Fibroblast of the conjunctiva (primary cell): Measurements from ENCODE around the gene OXSR1.
"Not testable (repeated sequence)": the region's sequence is repeated elsewhere in the genome, so short reads cannot be mapped to it uniquely, and the experiment has no call there.

Source experiments
- DNase-seq: peaks from one replicate; pipeline ENCODE4 v3.0.0-alpha.2; 2010; ENCODE audit warnings: low read depth

Gene OXSR1

DNA sequence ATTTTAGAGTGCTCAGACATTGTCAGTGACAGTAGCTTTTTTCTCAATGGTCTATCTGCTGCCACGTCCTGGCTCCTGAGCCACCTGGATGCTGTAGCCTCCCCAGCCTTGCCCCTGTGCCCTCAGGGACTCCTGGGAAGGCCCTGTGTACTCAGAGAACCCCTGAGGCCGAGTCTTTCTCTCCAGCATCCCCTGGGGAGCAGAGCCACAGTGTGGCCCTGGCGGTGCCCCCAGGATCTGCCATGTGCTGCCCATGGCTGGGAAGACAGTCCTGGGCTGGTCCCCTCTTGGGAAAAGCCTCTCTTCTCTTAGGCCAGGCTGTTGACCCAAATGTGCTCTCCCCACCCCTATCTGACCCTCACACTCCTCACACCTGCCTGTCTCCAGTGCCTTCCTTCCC lies 21.8 kb upstream of the OXSR1 start:
- DNase-seq = no peak

DNA sequence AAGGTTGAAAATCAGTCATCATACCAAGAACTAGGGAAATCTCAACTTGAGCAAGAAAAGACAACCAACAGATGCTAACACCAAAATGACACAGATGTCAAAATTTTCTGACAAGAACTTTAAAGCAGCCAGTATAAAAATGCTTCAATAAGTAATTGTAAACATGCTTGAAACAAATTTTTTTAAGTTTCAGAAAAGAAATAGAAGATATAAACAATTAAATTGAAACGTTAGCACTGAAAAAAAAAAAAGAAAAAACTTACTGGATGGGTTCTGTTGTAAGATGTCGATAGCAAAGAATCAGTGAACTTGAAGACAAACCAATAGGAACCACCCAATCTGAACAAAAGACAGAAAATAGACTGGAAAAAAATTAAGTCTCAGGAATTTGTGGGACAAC lies 18.8 kb upstream of the OXSR1 start:
- DNase-seq = no peak

DNA sequence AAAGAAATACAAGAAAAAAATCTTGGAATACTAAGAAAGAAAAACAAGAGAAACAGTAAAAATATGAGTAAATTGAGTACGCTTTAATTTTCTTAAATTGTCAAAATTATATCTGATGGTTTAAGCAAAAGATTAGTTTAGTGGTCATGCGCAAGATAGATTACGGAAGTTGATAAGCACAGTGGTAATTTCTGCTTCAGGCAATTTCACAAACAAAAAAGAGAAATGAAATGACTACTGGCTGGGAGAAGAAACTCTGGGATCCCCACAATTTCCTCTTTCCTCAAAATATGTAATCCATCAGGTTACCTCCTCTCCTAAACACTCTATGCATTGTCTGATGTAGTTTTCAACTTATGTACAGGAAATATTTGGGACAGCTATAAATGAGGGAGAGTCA lies 17.9 kb upstream of the OXSR1 start:
- DNase-seq = no peak

DNA sequence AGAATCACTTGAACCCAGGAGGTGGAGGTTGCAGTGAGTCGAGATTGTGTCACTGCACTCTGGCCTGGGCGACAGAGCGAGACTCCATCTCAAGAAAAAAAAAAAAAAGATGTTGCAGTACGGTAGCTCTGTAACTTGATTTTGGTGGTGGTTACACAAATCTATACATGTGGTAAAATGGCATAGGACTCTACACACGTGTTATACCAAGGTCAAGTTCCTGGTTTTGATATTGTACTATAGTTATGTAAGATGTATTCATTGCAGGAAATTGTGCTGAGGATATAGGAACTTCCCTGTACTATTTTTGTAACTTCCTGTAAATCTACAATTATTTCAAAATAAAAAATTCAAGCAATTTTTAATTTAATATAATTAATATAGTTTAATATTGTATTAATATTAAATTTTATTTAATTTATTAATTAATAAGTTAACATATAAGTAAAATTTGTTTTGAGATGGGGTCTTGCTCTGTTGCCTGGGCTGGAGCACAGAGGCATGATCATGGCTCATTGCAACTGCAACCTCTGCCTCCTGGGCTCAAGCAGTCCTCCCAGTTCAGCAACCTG lies 16.9 kb upstream of the OXSR1 start:
- no peak for DNase-seq

DNA sequence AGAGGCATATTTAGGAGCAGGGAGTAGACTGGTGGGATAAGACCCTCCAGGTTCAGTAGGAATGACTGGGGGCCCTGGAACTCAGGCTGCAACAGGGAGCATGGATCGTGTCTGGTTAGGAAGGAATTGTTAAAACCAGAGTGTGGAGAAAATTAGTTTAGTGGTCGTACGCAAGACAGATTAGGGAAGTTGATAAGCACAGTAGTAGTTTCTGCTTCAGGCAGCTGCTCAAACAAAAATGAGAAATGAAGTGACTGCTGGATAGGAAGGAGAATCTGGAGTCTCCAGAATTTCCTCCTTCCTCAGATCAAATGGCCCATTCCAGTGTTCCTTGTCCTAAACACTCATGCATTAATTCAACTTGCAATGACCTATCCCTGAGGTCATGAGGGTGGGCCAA lies 15.6 kb upstream of the OXSR1 start:
- no peak for DNase-seq

DNA sequence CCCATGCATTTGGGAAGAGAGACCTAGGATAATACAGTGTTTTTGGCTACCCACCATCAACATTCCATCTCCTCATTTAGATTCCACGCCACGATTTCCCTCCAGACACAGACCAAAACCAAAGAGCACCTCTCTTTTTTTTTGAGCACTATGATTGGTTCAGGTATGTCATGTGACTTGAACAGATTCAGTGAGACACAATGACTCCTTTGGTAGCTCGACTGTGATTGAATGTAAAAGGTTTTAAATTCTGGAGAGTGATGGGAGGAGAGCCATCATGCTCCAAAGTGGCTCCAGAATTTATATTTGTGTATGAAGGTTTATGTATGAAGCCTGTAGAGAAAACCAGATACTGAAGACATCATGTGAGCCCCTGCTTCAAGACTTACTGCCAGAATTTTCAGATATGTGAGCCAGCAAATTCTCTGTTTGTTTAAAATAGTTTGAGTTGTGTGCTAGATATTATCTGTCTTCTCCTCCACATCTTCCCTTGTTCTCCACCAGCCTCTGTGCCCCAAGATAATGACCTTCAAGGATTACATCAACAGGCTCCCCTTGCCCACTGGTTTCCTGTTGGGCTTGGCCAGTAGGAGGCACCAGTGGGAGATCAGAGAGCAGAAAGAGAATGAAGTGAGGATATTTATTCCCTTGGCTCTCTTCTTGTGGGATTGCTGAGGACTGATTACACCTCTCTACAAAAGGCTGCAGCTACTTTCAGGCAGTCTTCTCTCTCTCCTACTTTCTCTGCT lies 14.4 kb upstream of the OXSR1 start:
- DNase-seq = no peak

DNA sequence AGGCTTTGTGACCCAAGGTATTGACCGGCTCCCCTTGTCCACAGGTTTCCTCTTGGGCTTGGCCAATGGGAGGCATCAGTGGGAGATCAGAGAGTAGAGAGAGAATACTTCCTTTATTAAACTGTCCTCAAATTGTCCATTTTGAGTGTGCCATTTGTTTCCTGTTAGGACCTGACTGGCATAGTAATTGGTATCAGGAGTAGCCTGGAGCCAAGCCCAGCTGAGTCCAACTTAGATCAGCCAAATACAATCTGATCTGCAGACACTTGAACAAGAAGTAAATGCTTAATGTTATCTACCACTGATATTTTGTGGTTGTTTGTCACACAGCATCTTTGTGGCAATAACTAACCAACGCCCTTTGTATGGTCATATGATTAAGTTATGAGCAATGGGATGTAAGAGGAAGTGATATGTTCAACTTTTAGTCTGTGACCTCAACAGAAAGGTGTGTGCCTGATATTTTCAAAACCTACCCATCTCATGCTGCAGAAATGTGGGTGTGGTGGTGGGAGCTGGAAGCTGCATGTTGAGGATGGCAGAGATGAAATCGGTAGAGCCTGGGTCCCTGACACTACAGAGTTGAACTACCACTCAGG lies 13.6 kb upstream of the OXSR1 start:
- no peak for DNase-seq

DNA sequence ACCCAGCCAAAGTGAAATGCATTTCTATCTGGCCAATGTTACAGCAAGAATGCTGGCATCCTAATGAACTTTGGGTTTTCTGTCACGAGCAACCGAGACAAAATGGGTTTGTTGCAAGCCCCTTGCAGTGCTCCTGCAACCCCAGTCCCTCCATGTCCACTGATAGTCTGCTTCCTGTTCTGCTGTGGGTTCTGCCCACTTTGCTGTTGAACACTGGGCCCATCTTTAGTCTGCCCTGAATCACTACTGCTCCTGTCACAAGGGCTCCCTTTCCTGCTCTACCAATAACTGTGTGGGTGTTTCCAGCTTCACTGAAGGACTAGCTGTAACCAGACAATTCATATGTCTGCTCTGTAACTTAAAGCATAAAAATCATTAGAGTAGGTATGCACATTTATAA lies 12.7 kb upstream of the OXSR1 start:
- DNase-seq = no peak

DNA sequence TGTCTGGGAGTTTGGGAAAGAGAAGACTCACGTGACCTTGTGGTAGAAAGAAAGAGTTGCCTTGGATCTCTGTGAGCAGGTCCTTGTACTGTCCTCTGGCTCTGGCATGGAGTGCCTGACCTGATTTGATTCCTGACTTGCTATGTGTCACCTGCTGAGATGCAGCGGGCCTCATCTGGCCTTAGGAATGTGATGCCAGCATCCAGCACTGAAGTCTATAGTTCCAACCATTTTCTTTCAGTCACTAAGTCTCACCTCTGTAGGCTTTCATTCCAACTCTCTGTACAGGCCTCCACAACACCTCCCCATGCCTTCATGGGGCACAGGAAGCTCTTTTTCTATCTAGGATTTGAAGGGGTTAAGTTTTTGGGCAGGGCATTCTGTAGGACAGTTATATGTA lies 12.1 kb upstream of the OXSR1 start:
- DNase-seq = no peak

DNA sequence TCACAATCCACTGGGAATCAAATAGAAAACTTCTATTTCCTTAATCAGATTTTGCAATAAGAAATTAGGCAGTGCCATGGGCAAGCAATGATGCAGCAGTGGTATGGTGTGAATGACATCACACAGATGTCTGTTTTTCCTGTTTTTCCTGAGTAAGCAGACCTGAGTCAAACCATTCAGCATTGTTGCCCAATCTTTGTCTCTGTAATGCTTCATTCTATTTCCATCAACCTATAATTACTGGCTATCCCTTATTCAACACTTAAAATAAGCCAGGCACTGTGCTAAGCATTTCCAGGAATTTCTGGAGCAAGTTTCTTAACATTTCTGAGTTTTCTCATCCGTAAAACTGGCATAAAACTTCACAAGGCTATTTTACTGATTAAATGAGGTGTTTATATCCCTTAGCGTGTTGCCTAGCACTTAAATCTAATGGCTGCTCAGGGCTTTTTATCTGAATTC lies 11.3 kb upstream of the OXSR1 start:
- DNase-seq = no peak

DNA sequence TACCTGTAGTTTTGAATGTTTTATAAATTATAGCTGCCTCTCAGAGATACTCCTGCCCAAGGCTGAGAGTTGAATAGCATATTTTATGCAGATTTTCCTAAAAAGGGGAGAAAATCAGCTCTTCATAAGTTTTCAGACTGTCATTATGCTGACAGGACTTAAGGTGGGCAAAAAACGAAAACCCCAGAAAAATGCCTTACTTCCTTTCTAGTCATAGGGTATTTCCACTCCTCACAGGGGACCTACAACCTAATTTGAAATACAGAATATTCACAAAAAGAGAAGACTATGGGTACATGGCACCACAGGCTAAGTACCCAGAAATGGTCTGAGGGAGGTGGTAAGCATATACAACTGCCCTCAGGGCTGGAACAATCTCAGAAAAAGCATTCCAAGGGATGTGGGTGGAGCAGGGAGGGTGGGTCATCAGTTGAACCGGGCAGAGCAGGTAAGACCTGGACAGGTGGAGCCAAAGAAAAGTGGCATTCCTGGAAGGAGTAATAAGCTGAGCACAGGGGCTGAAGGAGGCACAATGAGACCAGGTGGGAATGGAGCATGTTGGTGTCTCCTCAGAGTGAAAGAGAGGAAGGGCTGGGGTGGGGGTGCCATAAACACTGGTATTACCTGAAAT lies 10.6 kb upstream of the OXSR1 start:
- no peak for DNase-seq

DNA sequence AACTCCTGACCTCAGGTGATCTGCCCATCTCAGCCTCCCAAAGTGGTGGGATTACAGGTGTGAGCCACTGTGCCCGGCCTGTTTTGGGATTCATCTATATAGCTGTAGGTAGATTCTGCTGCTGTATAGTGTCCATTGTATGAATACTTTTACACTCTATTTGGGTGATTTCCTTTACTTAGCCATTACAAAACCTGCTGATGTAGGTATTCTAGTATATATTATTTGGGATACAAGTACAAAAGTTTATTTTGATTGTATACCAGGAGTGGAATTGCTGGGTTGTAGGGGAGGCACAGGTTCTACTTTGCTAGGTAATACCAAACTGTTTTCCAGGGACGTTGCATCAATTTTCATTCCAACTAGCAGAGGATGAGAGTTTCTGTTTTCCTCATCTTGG lies 9.5 kb upstream of the OXSR1 start:
- no peak for DNase-seq

DNA sequence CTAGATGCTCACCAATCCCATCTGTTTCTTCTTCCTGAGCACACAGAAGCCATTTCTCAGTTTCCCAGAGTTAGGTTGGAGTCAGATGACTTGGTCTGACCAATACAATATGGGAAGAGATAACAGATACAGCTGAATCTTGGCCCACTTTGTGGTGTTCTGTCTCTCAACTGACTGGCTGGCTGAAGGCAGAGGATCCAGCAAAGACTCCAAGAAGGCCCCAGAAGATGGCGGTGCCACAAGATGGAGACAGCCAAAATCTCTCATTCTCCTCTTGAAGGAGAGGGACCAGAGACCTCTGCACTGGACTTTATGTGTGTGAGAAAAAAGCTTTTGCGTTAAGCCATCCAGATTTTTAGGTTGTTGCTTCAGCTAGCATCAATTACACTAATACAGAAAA lies 8.2 kb upstream of the OXSR1 start:
- no peak for DNase-seq

DNA sequence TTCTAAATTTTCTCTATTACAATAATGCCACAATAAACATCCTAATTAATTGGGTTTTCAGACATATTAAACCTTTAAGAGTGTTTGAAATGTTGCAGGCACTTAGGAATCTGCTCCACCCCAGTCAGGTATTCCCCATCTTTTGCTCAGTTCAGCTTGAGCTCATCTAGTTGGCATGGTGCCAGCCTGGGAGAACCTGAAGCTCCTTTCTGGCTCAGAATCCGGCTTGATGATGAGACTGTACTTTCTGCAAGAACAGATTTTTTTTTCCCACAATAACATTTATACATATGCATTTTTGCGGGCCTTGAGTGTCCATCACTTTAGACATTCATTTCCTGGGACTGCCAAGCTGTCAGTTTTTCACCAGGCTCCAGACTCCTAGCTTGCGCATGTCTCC lies 7.7 kb upstream of the OXSR1 start:
- DNase-seq = no peak

DNA sequence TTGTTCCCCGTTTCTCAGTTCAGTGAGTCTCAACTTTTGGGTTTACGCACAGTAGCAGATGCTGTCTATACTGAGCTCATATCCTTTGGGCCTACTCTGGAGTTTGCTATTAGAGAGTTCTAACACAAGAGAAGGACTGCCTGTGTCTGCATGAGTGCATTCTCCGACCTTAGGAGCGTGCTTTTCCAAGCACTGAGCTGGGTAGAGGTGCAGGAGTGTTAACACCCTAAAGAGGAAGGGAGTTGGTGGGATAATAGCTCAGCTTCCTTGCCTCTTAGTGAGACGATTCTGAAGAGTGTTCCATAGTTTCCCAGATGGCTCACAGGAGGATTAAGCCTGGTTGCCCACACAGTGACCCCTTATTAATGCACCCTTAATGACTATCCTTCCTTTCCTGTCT lies 6.9 kb upstream of the OXSR1 start:
- no peak for DNase-seq

DNA sequence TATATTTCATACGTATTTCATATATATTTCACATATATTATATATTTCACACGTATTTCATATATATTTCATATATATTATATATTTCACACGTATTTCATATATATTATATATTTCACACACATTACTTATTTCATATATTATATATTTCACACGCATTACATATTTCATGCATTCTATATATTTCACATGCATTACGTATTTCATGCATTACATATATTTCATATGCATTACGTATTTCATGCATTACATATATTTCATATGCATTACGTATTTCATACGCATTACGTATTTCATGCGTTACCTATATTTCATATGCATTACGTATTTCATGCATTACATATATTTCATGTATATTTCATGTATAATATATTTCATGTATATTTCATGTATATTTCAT lies 4.6 kb upstream of the OXSR1 start:
- DNase-seq = not testable (repeated sequence)

DNA sequence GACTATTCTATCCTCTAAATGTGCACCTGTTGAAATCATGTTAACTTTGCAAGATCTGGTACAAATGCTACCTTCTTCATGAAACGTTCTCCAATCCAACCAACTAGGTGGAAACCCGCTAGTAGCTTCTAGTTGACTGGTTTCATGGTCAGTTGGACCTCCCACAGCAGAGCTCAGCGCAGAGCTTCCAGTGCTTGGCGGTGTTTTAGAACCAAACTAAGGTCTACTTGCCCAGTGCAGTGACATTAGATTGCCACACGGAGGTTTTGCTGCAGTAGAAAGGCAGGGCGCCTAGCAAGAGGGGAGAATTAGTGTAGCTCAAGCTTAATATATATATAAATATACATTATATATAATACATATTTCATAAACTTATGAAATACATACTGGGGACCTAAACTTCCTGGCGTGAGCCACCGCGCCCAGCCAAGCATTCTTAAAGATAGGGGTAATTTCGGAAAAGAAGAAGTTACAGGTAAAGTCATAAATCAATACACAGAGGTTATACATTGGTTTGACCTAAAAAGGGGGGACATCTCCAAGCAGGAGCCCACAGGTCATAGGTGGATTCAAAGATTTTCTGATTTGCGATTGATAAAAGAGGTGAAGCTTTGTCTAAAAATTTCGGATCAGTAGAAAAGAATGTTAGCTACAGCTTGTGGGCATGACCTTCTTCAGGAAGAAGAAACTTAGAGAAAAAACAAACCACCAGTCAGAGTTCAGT lies 2.1 kb upstream of the OXSR1 start:
- no peak for DNase-seq

DNA sequence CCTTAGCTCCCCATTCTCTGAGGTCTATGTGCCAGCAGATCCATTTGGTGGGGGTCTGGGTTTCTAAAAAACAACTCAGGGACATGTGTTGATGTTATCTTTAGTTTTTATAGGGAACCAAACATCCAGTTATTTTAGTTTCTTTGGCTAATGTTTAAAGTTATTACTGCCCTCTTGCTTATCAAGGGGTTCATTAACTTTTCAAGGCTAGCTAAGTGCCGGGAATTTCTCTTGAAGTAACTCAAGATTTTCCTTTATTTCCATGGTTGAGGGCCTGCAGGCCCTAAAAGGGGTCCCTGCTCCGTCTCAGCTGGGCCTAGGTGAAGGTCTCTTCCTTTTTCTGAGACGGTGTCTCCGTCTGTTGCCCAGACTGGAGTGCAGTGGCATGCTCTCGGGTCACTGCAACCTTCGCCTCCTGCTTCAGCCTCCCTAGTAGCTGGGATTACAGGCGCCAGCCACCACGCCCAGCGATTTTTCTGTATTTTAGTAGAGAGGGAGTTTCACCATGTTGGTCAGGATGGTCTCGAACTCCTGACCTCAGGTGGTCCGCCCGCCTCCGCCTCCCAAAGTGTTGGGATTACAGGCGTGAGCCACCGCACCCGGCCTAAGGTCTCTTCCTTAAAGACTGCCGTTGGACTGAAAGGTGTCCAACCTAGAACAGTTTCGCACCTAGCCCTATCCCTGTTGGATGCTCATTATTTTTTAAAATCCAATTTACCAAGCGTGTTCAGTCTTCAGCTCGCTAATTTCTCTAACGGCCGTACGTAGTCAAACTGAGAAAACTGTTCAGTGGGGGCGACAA lies 1.3 kb upstream of the OXSR1 start:
- no peak for DNase-seq

DNA sequence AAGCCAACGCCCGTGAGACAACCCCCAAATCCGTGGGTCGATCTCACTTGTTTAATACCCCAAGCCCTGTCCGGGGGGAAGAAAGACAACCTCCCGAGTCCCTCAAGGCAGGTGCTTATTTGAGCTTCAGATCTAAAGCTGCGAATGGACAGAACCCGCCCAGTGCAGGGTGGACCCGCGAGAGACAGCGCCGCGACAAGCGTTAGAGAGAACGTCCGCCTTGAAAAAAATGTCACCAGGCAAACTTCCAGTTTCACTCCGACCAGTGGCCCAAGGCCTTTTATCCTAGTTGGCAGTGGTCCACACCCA lies 740 bp upstream of the OXSR1 start:
- no peak for DNase-seq

DNA sequence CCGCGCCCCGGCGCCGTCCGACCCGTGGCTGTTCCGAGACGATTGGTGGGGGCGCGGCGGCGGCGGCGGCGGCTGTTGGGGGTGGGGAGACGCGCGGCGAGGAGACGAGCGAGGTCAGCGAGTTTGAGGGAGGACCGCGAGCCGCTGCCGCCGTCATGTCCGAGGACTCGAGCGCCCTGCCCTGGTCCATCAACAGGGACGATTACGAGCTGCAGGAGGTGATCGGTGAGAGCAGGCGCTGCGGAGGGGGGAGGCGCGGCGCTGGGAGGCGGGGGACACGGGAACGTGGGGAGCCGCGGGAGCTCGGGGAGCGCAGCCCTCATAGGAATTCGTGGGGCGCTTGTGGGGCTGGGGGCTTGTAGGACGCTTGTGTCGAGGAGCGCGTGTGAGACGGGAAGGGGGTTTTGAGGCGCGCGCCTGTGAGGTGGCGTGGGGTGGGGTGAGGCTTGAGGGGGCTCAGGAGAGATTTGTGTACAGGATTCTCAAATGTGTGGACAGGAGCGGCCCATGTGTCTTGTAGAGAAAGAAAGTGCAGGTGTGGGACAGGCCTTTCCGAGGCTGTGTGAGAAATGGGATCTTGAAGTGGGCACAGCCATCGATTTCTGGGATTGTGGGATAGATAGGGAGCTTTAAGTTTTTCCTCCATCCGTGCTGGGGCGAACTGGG lies 518 bp downstream of the OXSR1 start:
- no peak for DNase-seq

DNA sequence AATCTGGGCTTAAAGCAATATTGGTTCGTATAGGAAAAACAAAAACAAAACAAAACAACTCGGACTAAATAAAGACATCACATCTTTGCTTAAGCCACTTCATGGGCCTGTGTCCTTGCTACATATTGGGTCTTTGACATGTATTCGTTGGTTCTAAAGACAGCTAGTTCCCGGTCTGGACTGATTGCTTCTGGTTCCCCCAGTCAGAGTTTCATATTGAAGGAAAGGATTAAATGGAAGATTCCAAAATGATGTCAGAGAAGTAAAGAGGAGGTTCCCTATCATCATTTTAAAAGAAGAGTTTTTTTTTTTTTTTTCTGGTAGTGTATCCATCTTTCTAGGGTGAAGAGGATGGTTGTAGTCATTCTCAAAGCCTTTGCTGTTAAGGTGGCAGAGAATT lies 2.3 kb downstream of the OXSR1 start:
- no peak for DNase-seq
